ENCODE results near the gene IER3. TPM values are rescaled to one million over a fixed set of nuclear protein-coding genes. Genes with fewer than 3 reads are reported as not detected.

The IER3 gene
- total and polyA plus RNA-seq, 9 of the 15 experiments (the other 6 are each of a cell fraction or from before 2014, with no cell fraction given), result 1.5 to 30.0 (median 11.5) TPM

GRCh38 chr6:30709101-30709868 lies 35.1 kb downstream of the IER3 start:
- intact Hi-C loops (cut with micrococcal nuclease), result no loop called here
- 95% methylated on average over 2 of the region's 2 CpGs for WGBS (ENCODE audit: insufficient coverage, low coverage, missing lambda C conversion rate)

More at GRCh38 chr6:30709101-30709868, 35.1 kb downstream of the IER3 start:
- ChIA-PET CTCF (ENCODE audit: low intra/inter-chr PET ratio) (no interaction called here), POLR2A (interaction anchor here (0.6 to 27.1 kb wide), 4 partner anchors 2 to 1790 kb away, joined by 3 to 524 read pairs (median 264); partner anchors contain the start of genes MDC1, NRM and TUBB)
- H3K9me1 ChIP-seq (ENCODE audit: control insufficient read depth, insufficient read depth, low read length), result no peaks in the 10 kb centered on the region
- DNase-seq (ENCODE audit: extremely low read depth in 1 of 4, low spot score in 3 of 4) (no peak), FAIRE-seq (no peak), ATAC-seq (no peak)
- in situ Hi-C loops (cut with MboI), result no loop called here
- H3K4me3 ChIP-seq, result no peak overlapping the region
- no peaks in the 10 kb centered on the region for H3K27me3 ChIP-seq (ENCODE audit: control insufficient read depth in 2 of 2, insufficient read depth in 2 of 2, low read length in 2 of 2)
- TF ChIP-seq ZBTB43 (CRISPR knock-in tag; IDR thresholded peaks at IDR 0.05) (no peak), PYGO2 (tag; IDR thresholded peaks at IDR 0.05) (no peak), ZKSCAN8 (CRISPR knock-in tag; IDR thresholded peaks at IDR 0.05) (no peak), ZNF431 (CRISPR knock-in tag; IDR thresholded peaks at IDR 0.05) (no peak), SMARCA5 (IDR thresholded peaks at IDR 0.05) (no peak), KDM1A (IDR thresholded peaks at IDR 0.05) (no peak), RBM22 (IDR thresholded peaks at IDR 0.05; ENCODE audit: low read depth, low read length, poor library complexity, severe bottlenecking) (no peak), ZNF57 (CRISPR knock-in tag; IDR thresholded peaks at IDR 0.05) (no peak), KAT7 (CRISPR knock-in tag; IDR thresholded peaks at IDR 0.05; ENCODE audit: borderline replicate concordance) (no peak)
- TF ChIP-seq, protein P1, sequence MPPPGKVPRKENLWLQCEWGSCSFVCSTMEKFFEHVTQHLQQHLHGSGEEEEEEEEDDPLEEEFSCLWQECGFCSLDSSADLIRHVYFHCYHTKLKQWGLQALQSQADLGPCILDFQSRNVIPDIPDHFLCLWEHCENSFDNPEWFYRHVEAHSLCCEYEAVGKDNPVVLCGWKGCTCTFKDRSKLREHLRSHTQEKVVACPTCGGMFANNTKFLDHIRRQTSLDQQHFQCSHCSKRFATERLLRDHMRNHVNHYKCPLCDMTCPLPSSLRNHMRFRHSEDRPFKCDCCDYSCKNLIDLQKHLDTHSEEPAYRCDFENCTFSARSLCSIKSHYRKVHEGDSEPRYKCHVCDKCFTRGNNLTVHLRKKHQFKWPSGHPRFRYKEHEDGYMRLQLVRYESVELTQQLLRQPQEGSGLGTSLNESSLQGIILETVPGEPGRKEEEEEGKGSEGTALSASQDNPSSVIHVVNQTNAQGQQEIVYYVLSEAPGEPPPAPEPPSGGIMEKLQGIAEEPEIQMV (tag; conservative IDR thresholded peaks at IDR 0.05; ENCODE audit: low read depth), result no peak
- H3K27ac ChIP-seq (ENCODE audit: extremely low read depth, low read depth, low read length), result no peak overlapping the region
- peaks cover 90% of the 10 kb centered on the region for H3K36me3 ChIP-seq (ENCODE audit: control insufficient read depth, insufficient read depth, low read length)
- no peak overlapping the region for H2AFZ ChIP-seq (ENCODE audit: low read depth, low read length)
- no peaks in the 10 kb centered on the region for H3K9me3 ChIP-seq (replicated peaks; ENCODE audit: control insufficient read depth, insufficient read depth, low read depth, low read length)
- no peak overlapping the region for H3K4me2 ChIP-seq (ENCODE audit: insufficient read depth, low read length)
- H3K9ac ChIP-seq (ENCODE audit: insufficient read depth in 1 of 2, low read depth in 2 of 2, low read length in 2 of 2), result no peak overlapping the region
- H3K79me2 ChIP-seq (ENCODE audit: control insufficient read depth, insufficient read depth, low read length), result peaks cover 4% of the 10 kb centered on the region; the same call in 1 of the 3 replicates
- H4K20me1 ChIP-seq (replicated peaks; ENCODE audit: control insufficient read depth, insufficient read depth, low read length), result no peaks in the 10 kb centered on the region
- H3K4me1 ChIP-seq (replicated peaks in 1 of 2; ENCODE audit: control insufficient read depth in 2 of 2, insufficient read depth in 2 of 2, low read length in 2 of 2), result no peaks in the 10 kb centered on the region; a peak in 1 of 5 replicates
- BruUV-seq (replicated peaks), result no TSS peak
